ENCODE measurements around the gene TMEM91.

- TF ChIP-seq EZH2 (IDR thresholded peaks at IDR 0.05; ENCODE audit: low read length, missing control alignments) (no peak), CTCF (conservative IDR thresholded peaks at IDR 0.05 in 1 of 2, IDR thresholded peaks at IDR 0.05 in 1 of 2; ENCODE audit: low read depth in 1 of 2, low read length in 2 of 2) (no peak)
Observed at GRCh38 chr19:41412953-41413352, 36.6 kb downstream of the TMEM91 start.

All from fibroblast of lung (primary cell).